Fibroblast of mammary gland (primary cell): ENCODE data around the gene AKAP12.
"Not testable (repeated sequence)": the region's sequence is repeated elsewhere in the genome, so short reads cannot be mapped to it uniquely, and the experiment has no call there.

Experiments
- DNase-seq: peaks from one replicate; pipeline ENCODE4 v3.0.0-alpha.2; 2010; ENCODE audit warnings: low read depth
- H3K4me3 ChIP-seq: 2 replicates; pipeline ENCODE4 v1.5.1; 2011; ENCODE audit warnings: low read depth, mild to moderate bottlenecking, low read length, moderate library complexity; ENCODE audit not compliant: control insufficient read depth
- TF ChIP-seq, protein P1 (sequence below): conservative IDR thresholded peaks from 2 replicates; pipeline ENCODE4 v1.5.1; 2011; ENCODE audit warnings: low read depth, low read length, inconsistent platforms; ENCODE audit not compliant: control insufficient read depth, insufficient read depth

The AKAP12 gene

DNA sequence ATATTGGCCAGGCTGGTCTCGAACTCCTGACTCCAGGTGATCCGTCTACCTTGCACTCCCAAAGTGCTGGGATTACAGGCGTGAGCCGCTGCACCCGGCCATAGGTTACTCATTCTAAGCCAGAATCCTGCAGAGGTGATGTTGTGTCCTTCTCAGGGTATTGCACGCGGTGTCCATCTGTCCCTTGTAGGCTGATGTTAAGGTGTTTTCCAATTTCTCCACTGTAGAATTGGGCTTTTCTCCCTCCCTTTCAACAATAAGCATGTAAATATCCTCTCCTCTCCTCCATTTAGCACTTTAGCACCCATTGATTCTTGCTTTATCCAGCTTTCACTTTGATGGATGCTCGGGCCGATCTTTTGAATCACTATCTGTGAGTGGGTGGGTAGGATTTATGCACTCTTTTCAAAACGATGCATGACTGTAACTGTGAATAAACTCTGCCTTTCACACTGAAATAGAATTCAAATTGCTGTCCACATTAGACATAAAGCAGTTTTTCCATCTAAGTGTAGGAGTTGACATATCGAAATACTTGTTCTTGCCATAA lies 99.0 kb downstream of the AKAP12 start:
- TF ChIP-seq, protein P1, sequence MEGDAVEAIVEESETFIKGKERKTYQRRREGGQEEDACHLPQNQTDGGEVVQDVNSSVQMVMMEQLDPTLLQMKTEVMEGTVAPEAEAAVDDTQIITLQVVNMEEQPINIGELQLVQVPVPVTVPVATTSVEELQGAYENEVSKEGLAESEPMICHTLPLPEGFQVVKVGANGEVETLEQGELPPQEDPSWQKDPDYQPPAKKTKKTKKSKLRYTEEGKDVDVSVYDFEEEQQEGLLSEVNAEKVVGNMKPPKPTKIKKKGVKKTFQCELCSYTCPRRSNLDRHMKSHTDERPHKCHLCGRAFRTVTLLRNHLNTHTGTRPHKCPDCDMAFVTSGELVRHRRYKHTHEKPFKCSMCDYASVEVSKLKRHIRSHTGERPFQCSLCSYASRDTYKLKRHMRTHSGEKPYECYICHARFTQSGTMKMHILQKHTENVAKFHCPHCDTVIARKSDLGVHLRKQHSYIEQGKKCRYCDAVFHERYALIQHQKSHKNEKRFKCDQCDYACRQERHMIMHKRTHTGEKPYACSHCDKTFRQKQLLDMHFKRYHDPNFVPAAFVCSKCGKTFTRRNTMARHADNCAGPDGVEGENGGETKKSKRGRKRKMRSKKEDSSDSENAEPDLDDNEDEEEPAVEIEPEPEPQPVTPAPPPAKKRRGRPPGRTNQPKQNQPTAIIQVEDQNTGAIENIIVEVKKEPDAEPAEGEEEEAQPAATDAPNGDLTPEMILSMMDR = no peak

DNA sequence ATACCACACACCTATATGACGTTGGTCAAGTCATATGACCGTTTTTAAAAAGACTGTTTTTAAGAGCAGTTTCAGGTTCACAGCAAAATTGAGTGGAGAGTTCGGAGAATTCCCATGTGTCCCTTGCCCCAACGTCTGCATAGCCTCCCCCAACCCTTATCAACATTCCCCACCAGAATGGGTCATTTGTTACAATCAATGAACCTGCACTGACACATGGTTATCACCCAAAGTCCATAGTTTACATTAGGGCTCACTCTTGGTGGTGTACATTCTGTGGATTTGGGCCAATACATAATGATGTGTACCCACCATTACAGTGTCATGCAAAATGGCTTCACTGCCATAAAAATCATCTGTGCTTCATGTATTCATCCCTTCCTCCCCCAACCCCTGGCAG lies 99.6 kb downstream of the AKAP12 start:
- H3K4me3 ChIP-seq = no peak overlapping the region
- TF ChIP-seq, protein P1 = no peak
- DNase-seq = no peak

More for the DNA sequence above, 99.0 kb downstream of the AKAP12 start:
- H3K4me3 ChIP-seq = no peak overlapping the region
- no peak for DNase-seq

DNA sequence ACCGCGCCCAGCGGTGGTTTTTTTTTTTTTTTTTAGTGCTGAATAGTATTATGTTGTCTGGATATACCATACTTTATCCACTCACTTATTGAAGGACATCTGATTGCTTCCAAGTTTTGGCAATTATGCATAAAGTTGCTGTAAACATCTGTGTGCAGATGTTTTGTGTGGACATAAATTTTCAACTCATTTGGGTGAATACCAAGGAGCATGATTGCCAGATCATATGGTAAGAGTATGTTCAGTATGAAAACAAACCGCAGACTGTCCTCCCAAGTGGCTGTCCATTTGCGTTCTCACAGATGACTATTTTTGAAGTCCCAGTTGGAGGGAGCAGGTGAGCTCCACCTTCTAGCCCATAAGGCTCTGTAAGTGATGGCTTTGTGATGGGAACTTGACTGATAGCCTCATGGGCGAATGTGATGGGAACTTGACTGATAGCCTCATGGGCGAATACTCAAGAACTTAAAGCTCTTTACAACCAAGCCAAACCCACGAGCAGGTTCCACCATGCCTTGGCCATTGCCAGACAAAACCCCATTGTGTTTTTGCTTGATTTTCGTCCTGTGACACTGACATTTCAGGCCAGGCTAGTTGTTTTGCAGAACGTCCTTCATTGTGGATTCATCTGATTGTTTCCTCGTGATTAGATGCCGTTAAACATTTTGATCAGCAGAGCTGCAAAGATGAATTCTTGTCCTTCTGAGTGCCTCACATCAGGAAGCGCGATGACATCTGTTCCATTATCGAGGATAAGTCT lies 100.6 kb downstream of the AKAP12 start:
- DNase-seq = no peak
- H3K4me3 ChIP-seq = no peak overlapping the region
- TF ChIP-seq, protein P1 = no peak

DNA sequence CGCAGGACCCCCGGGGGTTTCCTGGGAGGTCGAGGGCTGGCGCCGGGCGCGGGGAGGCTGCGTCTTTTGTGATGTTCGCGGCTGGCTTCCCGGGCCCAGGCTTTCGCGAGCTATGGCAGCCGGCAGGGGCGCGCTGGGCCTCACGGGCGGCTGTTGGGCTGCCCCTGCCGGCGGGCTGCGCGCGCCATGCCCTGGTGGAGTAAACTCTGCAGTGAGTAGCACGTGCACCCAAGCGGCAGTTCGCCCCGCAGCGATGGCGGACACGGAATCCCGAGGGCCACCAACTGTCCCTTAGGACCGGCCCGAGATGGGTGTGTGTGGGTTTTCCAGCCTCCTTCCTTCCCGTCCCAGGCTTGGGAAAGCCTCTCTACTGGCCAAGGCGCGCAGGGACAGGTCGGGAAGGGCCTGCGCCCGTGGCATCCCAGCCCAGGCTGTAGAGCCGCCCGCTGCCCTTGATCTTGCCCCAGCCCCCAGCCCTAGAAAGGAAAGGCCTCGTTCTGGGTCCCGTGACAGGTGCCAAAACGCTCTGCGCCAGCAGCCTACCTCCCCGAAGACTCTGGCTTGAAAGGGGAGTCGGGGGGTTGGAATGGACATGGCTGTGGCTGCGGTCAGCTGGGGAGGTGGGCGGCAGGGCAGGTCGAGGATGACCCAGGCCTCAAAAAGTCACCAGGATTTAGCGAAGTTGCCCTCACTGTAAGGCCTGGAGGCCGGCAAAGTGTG lies 101.9 kb downstream of the AKAP12 start:
- TF ChIP-seq, protein P1 = no peak
- DNase-seq = no peak
- no peak overlapping the region for H3K4me3 ChIP-seq

DNA sequence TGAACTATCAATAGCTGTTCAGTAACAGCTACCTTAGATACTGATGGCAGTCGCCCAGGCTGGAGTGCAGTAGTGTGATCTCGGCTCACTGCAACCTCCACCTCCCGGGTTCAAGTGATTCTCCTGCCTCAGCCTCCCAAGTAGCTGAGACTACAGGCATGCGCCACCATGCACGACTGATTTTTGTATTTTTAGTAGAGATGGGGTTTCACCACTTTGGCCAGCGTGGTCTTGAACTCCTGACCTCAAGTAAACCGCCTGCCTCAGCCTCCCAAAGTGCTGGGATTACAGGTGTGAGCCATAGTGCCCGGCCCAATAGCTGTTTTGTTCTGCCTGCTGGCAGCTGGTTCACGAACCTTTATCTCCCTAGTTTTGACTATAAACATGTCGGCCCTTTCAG lies 103.0 kb downstream of the AKAP12 start:
- H3K4me3 ChIP-seq, DNase-seq: not testable (repeated sequence)

DNA sequence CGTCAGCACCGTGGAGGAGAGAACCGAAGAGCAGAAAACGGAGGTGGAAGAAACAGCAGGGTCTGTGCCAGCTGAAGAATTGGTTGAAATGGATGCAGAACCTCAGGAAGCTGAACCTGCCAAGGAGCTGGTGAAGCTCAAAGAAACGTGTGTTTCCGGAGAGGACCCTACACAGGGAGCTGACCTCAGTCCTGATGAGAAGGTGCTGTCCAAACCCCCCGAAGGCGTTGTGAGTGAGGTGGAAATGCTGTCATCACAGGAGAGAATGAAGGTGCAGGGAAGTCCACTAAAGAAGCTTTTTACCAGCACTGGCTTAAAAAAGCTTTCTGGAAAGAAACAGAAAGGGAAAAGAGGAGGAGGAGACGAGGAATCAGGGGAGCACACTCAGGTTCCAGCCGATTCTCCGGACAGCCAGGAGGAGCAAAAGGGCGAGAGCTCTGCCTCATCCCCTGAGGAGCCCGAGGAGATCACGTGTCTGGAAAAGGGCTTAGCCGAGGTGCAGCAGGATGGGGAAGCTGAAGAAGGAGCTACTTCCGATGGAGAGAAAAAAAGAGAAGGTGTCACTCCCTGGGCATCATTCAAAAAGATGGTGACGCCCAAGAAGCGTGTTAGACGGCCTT lies 110.0 kb downstream of the AKAP12 start:
- TF ChIP-seq, protein P1 = no peak
- H3K4me3 ChIP-seq = no peak overlapping the region
- DNase-seq = no peak
